ENCODE data around the gene C1orf105. TPM values are rescaled to one million over a fixed set of nuclear protein-coding genes. Genes with fewer than 3 reads are reported as not detected.
A peak's percentile ranks its signal among the peaks of the same experiment; 100 is the strongest.

The C1orf105 gene
- total and polyA plus RNA-seq, 2 donors from 2014 or later = not detected

DNA sequence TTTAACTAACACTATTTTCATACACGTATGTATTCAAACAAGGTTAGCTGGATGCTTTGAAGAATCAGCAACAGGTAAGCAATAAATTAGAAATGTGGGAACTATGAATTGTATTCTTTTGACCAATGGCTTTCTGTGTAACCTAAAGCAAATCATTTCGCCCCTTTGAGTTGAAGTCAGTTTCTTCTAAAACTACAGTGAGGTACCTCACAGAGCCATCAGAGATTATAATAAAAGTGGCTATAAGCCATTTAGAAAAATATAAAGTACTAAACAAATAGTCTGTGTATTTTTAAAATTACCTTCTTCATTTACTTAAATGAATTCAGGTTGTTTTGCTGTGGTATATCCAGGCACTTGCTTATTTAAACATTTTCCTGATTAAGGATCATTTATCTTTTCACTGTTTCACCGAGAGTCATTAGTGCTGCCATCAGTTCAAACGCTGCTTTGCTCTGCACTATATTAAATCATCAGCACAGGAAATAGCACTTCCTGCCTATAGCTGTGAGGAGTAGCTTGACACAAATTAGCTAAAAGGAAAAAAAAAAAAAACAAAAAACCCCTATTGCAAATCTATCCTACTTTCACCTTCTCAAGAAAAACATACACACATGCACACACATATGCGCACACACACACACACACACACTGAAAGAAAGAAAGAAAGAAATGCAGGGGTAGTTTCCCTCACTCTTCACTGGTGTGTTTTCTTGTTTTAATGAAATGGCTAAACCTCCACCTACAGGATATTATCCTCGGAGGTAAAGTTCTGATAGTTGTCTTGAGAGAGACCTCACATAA lies 39.8 kb upstream of the C1orf105 start:
- Histone ChIP-seq H3K27ac (ENCODE audit: low read depth in 2 of 2, low read length in 2 of 2) (no peak overlapping the region), H3K4me3 (ENCODE audit: low read length in 3 of 3) (no peak overlapping the region), H3K9me3 (ENCODE audit: control insufficient read depth in 2 of 3, insufficient read depth in 1 of 3, low read length in 3 of 3) (no peaks in the 10 kb centered on the region), H3K4me1 (ENCODE audit: control insufficient read depth in 2 of 3, insufficient read depth in 2 of 3, low read depth in 1 of 3, low read length in 3 of 3) (peaks cover 3 to 15% (median 5%) of the 10 kb centered on the region in 3 donors), H3K27me3 (ENCODE audit: control insufficient read depth, insufficient read depth, low read length) (no peaks in the 10 kb centered on the region), H3K9ac (ENCODE audit: low read length in 3 of 3) (no peak overlapping the region), H3K36me3 (ENCODE audit: control insufficient read depth in 2 of 3, insufficient read depth in 3 of 3, low read length in 3 of 3) (no peaks in the 10 kb centered on the region)
- DNase-seq (peak in 1 of 5 donors; percentile 67), FAIRE-seq (no peak)
- intact Hi-C loops (cut with DNase I) = no loop called here
- TF ChIP-seq, protein P1, sequence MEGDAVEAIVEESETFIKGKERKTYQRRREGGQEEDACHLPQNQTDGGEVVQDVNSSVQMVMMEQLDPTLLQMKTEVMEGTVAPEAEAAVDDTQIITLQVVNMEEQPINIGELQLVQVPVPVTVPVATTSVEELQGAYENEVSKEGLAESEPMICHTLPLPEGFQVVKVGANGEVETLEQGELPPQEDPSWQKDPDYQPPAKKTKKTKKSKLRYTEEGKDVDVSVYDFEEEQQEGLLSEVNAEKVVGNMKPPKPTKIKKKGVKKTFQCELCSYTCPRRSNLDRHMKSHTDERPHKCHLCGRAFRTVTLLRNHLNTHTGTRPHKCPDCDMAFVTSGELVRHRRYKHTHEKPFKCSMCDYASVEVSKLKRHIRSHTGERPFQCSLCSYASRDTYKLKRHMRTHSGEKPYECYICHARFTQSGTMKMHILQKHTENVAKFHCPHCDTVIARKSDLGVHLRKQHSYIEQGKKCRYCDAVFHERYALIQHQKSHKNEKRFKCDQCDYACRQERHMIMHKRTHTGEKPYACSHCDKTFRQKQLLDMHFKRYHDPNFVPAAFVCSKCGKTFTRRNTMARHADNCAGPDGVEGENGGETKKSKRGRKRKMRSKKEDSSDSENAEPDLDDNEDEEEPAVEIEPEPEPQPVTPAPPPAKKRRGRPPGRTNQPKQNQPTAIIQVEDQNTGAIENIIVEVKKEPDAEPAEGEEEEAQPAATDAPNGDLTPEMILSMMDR (IDR thresholded peaks at IDR 0.05; ENCODE audit: borderline replicate concordance, extremely low read depth, insufficient read depth) = no peak

DNA sequence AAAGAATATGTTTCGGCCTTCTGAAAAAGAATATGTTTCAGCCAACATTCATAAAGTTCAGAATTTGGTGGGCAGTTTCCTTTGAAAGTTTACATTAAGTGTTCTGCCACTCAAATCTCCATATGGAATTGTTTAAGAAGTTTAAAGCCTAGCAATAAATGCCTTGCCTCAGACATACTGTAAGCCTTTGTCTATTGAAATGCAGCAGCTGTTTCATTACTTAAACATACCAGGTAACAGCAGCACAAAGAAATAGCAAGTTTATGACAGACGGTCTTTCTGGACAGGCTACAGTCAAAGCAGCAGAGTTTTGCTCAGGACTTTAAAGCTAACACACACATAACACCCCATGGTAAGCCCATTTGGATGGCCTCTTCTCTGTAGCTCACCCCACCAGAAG lies 38.5 kb upstream of the C1orf105 start:
- no peak overlapping the region for H3K27ac ChIP-seq (ENCODE audit: low read depth in 2 of 2, low read length in 2 of 2)
- DNase-seq = peak in 2 of 5 donors; percentile 68
- H3K9me3 ChIP-seq (ENCODE audit: control insufficient read depth in 2 of 3, insufficient read depth in 1 of 3, low read length in 3 of 3) = no peaks in the 10 kb centered on the region
- H3K4me1 ChIP-seq (ENCODE audit: control insufficient read depth in 2 of 3, insufficient read depth in 2 of 3, low read depth in 1 of 3, low read length in 3 of 3) = peaks cover 3 to 23% (median 5%) of the 10 kb centered on the region in 3 donors
- TF ChIP-seq, protein P1 (IDR thresholded peaks at IDR 0.05; ENCODE audit: borderline replicate concordance, extremely low read depth, insufficient read depth) = no peak
- FAIRE-seq = no peak
- no peak overlapping the region for H3K4me3 ChIP-seq (ENCODE audit: low read length in 3 of 3)
- H3K9ac ChIP-seq (ENCODE audit: low read length in 3 of 3) = peak overlapping the region in 1 of 3 donors; percentile 4
- no peaks in the 10 kb centered on the region for H3K36me3 ChIP-seq (ENCODE audit: control insufficient read depth in 2 of 3, insufficient read depth in 3 of 3, low read length in 3 of 3)
- intact Hi-C loops (cut with DNase I) = no loop called here
- H3K27me3 ChIP-seq (ENCODE audit: control insufficient read depth, insufficient read depth, low read length) = no peaks in the 10 kb centered on the region

DNA sequence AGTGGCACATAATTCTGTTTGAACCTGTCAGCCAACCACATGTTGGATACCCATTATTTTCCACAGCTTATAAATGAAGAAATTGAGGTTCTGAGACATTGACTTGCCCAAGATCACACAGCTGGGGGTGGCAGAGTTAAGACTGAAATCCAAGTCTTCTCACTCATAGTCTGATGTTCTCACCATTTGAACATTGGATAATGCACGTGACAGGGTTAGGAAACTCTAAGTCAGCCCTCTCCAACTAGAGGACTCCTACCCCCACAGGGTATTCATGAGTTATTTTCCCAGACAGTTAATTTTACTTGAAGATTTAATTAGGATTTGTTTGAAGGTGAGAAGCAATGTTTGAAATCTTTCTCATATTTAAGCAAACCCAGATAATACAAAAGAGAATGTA lies 38.1 kb upstream of the C1orf105 start:
- H3K4me1 ChIP-seq (ENCODE audit: control insufficient read depth in 2 of 3, insufficient read depth in 2 of 3, low read depth in 1 of 3, low read length in 3 of 3) = peaks cover 3 to 23% (median 5%) of the 10 kb centered on the region in 3 donors
- intact Hi-C loops (cut with DNase I) = no loop called here
- H3K4me3 ChIP-seq (ENCODE audit: low read length in 3 of 3) = no peak overlapping the region
- FAIRE-seq = no peak
- no peaks in the 10 kb centered on the region for H3K36me3 ChIP-seq (ENCODE audit: control insufficient read depth in 2 of 3, insufficient read depth in 3 of 3, low read length in 3 of 3)
- no peak overlapping the region for H3K27ac ChIP-seq (ENCODE audit: low read depth in 2 of 2, low read length in 2 of 2)
- DNase-seq = no peak
- no peak overlapping the region for H3K9ac ChIP-seq (ENCODE audit: low read length in 3 of 3)
- TF ChIP-seq, protein P1 (IDR thresholded peaks at IDR 0.05; ENCODE audit: borderline replicate concordance, extremely low read depth, insufficient read depth) = no peak
- H3K27me3 ChIP-seq (ENCODE audit: control insufficient read depth, insufficient read depth, low read length) = no peaks in the 10 kb centered on the region
- H3K9me3 ChIP-seq (ENCODE audit: control insufficient read depth in 2 of 3, insufficient read depth in 1 of 3, low read length in 3 of 3) = no peaks in the 10 kb centered on the region
